DND-41 (cell line): ENCODE results near the gene DNM3.

ENCODE experiments used
- ATAC-seq: fragments of 200-7000 bp; cut with Tn5 transposase; 3 replicates; pipeline ENCODE4 v1.9.1; 2021; ENCODE audit warnings: low read depth; ENCODE audit not compliant: insufficient read depth
- DNase-seq: peaks from one replicate; pipeline ENCODE4 v3.0.0-alpha.2; 2020
- H2AFZ ChIP-seq: 2 replicates; pipeline ENCODE4 v1.6.0; 2012; ENCODE audit warnings: low read depth, low read length
- H3K27ac ChIP-seq: 2 replicates; pipeline ENCODE4 v1.5.1; 2012; ENCODE audit warnings: low read length, inconsistent platforms
- H3K27me3 ChIP-seq: fragments of 200-600 bp; sonication (generic); 2 replicates; pipeline ENCODE4 v1.6.0; 2012; ENCODE audit warnings: low read length, mild to moderate bottlenecking, inconsistent platforms; ENCODE audit not compliant: insufficient read depth, poor library complexity
- H3K36me3 ChIP-seq: 2 replicates; pipeline ENCODE4 v1.5.1; 2012; ENCODE audit warnings: low read length, inconsistent platforms; ENCODE audit not compliant: insufficient read depth
- H3K4me1 ChIP-seq: 2 replicates; pipeline ENCODE4 v1.5.1; 2012; ENCODE audit warnings: mild to moderate bottlenecking, low read length; ENCODE audit not compliant: insufficient read depth
- H3K4me2 ChIP-seq: 2 replicates; pipeline ENCODE4 v1.6.0; 2012; ENCODE audit warnings: mild to moderate bottlenecking, moderate library complexity, low read length, inconsistent platforms; ENCODE audit not compliant: insufficient read depth
- H3K4me3 ChIP-seq, 2 experiments: fragments of 200-600 bp in 1 of 2; shearing (Covaris generic) in 1 of 2; 2 replicates each; pipeline ENCODE4 v1.5.1; 2012 to 2016; ENCODE audit warnings: inconsistent platforms in 2 of 2, low read length in 2 of 2, mild to moderate bottlenecking in 2 of 2, low read depth in 1 of 2, moderate library complexity in 1 of 2
- H3K79me2 ChIP-seq: 2 replicates; pipeline ENCODE4 v1.6.0; 2012; ENCODE audit warnings: low read length, inconsistent platforms; ENCODE audit not compliant: insufficient read depth
- H3K9ac ChIP-seq: 2 replicates; pipeline ENCODE4 v1.6.0; 2012; ENCODE audit warnings: low read depth, mild to moderate bottlenecking, inconsistent platforms, low read length, moderate library complexity
- H3K9me3 ChIP-seq: 2 replicates; pipeline ENCODE4 v1.5.1; 2012; ENCODE audit warnings: low read length, moderate library complexity, mild to moderate bottlenecking, inconsistent platforms; ENCODE audit not compliant: insufficient read depth, severe bottlenecking
- H4K20me1 ChIP-seq: 2 replicates; pipeline ENCODE4 v1.6.0; 2012; ENCODE audit warnings: low read length; ENCODE audit not compliant: insufficient read depth
- CTCF ChIP-seq: IDR thresholded peaks from 2 replicates; pipeline ENCODE4 v1.5.1; 2012; ENCODE audit warnings: borderline replicate concordance, low read length, moderate library complexity, mild to moderate bottlenecking; ENCODE audit not compliant: poor library complexity, severe bottlenecking; ENCODE audit errors: extremely low read depth
- EZH2 ChIP-seq: IDR thresholded peaks from 3 replicates; pipeline ENCODE4 v1.6.1; 2012; ENCODE audit warnings: borderline replicate concordance, low read depth, mild to moderate bottlenecking, moderate library complexity, low read length, inconsistent platforms; ENCODE audit not compliant: severe bottlenecking

Gene DNM3

GRCh38 chr1:172401477-172401876 is 560.2 kb downstream of the DNM3 start:
- ATAC-seq, result no peak
- TF ChIP-seq CTCF (no peak), EZH2 (no peak)
- H3K27ac ChIP-seq, result no peak overlapping the region
- H2AFZ ChIP-seq, result no peak overlapping the region
- no peak overlapping the region for H3K9ac ChIP-seq
- no peak overlapping the region for H3K4me3 ChIP-seq
- no peaks in the 10 kb centered on the region for H3K36me3 ChIP-seq
- no peaks in the 10 kb centered on the region for H3K79me2 ChIP-seq
- no peaks in the 10 kb centered on the region for H3K9me3 ChIP-seq
- no peaks in the 10 kb centered on the region for H3K4me1 ChIP-seq
- DNase-seq, result no peak
- no peak overlapping the region for H3K4me2 ChIP-seq
- no peaks in the 10 kb centered on the region for H3K27me3 ChIP-seq
- H4K20me1 ChIP-seq, result no peaks in the 10 kb centered on the region

- H3K36me3 ChIP-seq, result no peaks in the 10 kb centered on the region
- H3K9ac ChIP-seq, result no peak overlapping the region
- H3K4me1 ChIP-seq, result no peaks in the 10 kb centered on the region
- ATAC-seq (no peak), DNase-seq (no peak)
- no peaks in the 10 kb centered on the region for H3K79me2 ChIP-seq
- no peaks in the 10 kb centered on the region for H4K20me1 ChIP-seq
- H3K4me3 ChIP-seq, result no peak overlapping the region
- no peak overlapping the region for H3K4me2 ChIP-seq
- H3K27me3 ChIP-seq, result no peaks in the 10 kb centered on the region
- H3K27ac ChIP-seq, result no peak overlapping the region
- no peak for TF ChIP-seq EZH2
- peak; percentile 37 for TF ChIP-seq CTCF
- no peaks in the 10 kb centered on the region for H3K9me3 ChIP-seq
- no peak overlapping the region for H2AFZ ChIP-seq
Measured at GRCh38 chr1:172401892-172402291, 560.6 kb downstream of the DNM3 start.

- H3K79me2 ChIP-seq, result no peaks in the 10 kb centered on the region
- H3K9me3 ChIP-seq, result no peaks in the 10 kb centered on the region
- no peak overlapping the region for H3K4me2 ChIP-seq
- no peaks in the 10 kb centered on the region for H4K20me1 ChIP-seq
- H3K4me3 ChIP-seq, result no peak overlapping the region
- DNase-seq (no peak), ATAC-seq (no peak)
- no peaks in the 10 kb centered on the region for H3K4me1 ChIP-seq
- no peak overlapping the region for H3K27ac ChIP-seq
- H3K9ac ChIP-seq, result no peak overlapping the region
- H3K27me3 ChIP-seq, result no peaks in the 10 kb centered on the region
- no peak overlapping the region for H2AFZ ChIP-seq
- no peak for TF ChIP-seq EZH2
- TF ChIP-seq CTCF, result no peak
- no peaks in the 10 kb centered on the region for H3K36me3 ChIP-seq
Measured at GRCh38 chr1:172402878-172403569, 561.7 kb downstream of the DNM3 start.
